ENCODE data around the gene LCE1A. TPM values are rescaled to one million over a fixed set of nuclear protein-coding genes. Genes with fewer than 3 reads are reported as not detected.

LCE1A gene
- total and polyA plus RNA-seq, 4 experiments from 2014 or later: not detected

DNA sequence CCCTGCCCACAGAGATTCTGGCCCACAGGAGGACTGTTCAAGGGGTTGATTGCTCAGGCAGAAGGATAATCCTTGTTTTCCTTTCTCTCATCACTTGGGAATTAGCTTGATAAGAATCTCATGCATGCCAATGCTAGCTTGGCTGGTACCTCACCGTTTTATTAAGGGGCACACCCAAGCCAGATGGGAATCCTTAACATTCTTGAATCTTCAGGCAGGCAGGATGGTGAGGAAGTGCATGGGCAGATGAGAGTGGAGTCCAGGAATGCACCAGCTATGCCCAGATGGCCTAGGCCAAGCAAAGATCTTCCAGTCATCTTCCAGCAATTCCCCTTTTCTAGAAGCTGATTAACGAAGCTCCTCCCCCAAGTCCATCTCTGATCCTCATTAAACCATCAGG lies 28.4 kb downstream of the LCE1A start:
- peaks cover 3 to 12% of the 10 kb centered on the region in 2 donors for H3K27me3 Mint-ChIP-seq
- no peaks in the 10 kb centered on the region for H3K4me1 Mint-ChIP-seq
- Histone ChIP-seq H3K4me3 (ENCODE audit: low read length in 2 of 2) (no peak overlapping the region), H3K27ac (ENCODE audit: low read depth, low read length) (no peak overlapping the region), H3K4me1 (ENCODE audit: insufficient read depth, low read length) (no peaks in the 10 kb centered on the region), H3K9me3 (ENCODE audit: control insufficient read depth in 1 of 2, low read length in 2 of 2) (no peaks in the 10 kb centered on the region), H3K36me3 (ENCODE audit: insufficient read depth, low read length) (no peaks in the 10 kb centered on the region), H3K27me3 (ENCODE audit: insufficient read depth, low read length) (no peaks in the 10 kb centered on the region)
- POLR2A ChIA-PET (ENCODE audit: partially characterized antibody): no interaction called here
- no peak for DNase-seq
- intact Hi-C loops (cut with micrococcal nuclease): no loop called here
- H3K4me3 Mint-ChIP-seq: no peak overlapping the region
- no peaks in the 10 kb centered on the region for H3K9me3 Mint-ChIP-seq
- H3K27ac Mint-ChIP-seq: no peak overlapping the region
- H3K36me3 Mint-ChIP-seq: no peaks in the 10 kb centered on the region
- CTCF ChIA-PET (ENCODE audit: partially characterized antibody): interaction anchor here (1.4 kb wide), 1 partner anchor 15 kb away, joined by 5 read pairs; no protein-coding TSS in a partner anchor

DNA sequence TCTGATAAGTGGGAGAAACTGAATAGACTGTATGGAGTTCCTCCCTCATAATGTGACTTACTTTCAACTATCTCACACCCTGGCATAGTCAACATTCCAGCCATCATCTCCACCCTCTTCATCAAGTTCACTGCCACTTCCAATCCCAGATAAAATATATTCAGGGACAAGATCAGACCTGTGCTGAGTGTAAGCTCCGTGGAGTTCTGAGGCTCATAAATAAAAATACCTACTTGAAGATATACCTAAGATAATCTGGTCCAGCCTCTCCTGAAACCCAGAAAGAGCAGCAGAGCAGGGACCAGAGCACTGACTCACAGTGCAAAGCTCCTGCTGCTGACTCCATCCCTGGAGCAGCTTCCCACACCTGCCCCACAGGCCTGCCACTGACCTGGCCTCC lies 30.8 kb downstream of the LCE1A start:
- Mint-ChIP-seq H3K9me3 (no peaks in the 10 kb centered on the region), H3K27ac (no peak overlapping the region), H3K36me3 (no peaks in the 10 kb centered on the region), H3K4me1 (no peaks in the 10 kb centered on the region), H3K4me3 (no peak overlapping the region), H3K27me3 (peaks cover 3 to 12% of the 10 kb centered on the region in 2 donors)
- ChIA-PET CTCF (ENCODE audit: partially characterized antibody) (no interaction called here), POLR2A (ENCODE audit: partially characterized antibody) (no interaction called here)
- Histone ChIP-seq H3K36me3 (ENCODE audit: insufficient read depth, low read length) (no peaks in the 10 kb centered on the region), H3K9me3 (ENCODE audit: control insufficient read depth in 1 of 2, low read length in 2 of 2) (no peaks in the 10 kb centered on the region), H3K4me1 (ENCODE audit: insufficient read depth, low read length) (no peaks in the 10 kb centered on the region), H3K27ac (ENCODE audit: low read depth, low read length) (no peak overlapping the region), H3K27me3 (ENCODE audit: insufficient read depth, low read length) (no peaks in the 10 kb centered on the region), H3K4me3 (ENCODE audit: low read length in 2 of 2) (no peak overlapping the region)
- intact Hi-C loops (cut with micrococcal nuclease): no loop called here
- DNase-seq: no peak

DNA sequence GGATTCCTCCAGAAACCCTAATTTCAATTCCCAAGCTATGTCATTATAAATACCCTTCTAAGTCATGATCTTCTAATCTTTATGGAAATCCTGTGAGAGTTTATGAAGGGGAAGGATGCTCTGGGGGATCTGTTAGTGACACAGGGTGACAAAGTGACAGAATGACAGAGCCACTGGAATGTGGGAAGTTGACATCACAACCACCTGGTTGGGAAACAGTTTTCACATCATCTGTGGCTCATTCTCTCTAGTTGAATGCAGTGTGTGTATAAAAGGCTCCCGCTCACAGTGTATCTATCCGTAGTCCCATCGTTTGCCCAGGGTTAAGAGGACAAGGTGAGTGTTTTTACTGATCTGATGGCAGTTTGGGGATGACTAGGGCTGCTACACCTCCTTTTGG lies 32.4 kb downstream of the LCE1A start, which contains the start of gene LCE7A:
Gene LCE7A (plus strand): TSS at position 301 of the 400 bp plus-strand sequence. CDS start 702 bp downstream, outside the sequence.
- intact Hi-C loops (cut with micrococcal nuclease): no loop called here
- no peaks in the 10 kb centered on the region for H3K36me3 ChIP-seq (ENCODE audit: insufficient read depth, low read length)
- no peaks in the 10 kb centered on the region for H3K27me3 ChIP-seq (ENCODE audit: insufficient read depth, low read length)
- no peak within 1 kb of the TSS for H3K27ac ChIP-seq (ENCODE audit: low read depth, low read length)
- H3K4me1 ChIP-seq (ENCODE audit: insufficient read depth, low read length): no peaks in the 10 kb centered on the region
- H3K9me3 ChIP-seq (ENCODE audit: control insufficient read depth in 1 of 2, low read length in 2 of 2): no peaks in the 10 kb centered on the region
- H3K4me1 Mint-ChIP-seq: no peaks in the 10 kb centered on the region
- no peak for DNase-seq
- H3K4me3 Mint-ChIP-seq: no peak within 1 kb of the TSS
- H3K27me3 Mint-ChIP-seq: peaks cover 3 to 12% of the 10 kb centered on the region in 2 donors
- CTCF ChIA-PET (ENCODE audit: partially characterized antibody): no interaction called here
- H3K9me3 Mint-ChIP-seq: no peaks in the 10 kb centered on the region
- H3K4me3 ChIP-seq (ENCODE audit: low read length in 2 of 2): no peak within 1 kb of the TSS
- POLR2A ChIA-PET (ENCODE audit: partially characterized antibody): no interaction called here
- no peak within 1 kb of the TSS for H3K27ac Mint-ChIP-seq
- no peaks in the 10 kb centered on the region for H3K36me3 Mint-ChIP-seq

DNA sequence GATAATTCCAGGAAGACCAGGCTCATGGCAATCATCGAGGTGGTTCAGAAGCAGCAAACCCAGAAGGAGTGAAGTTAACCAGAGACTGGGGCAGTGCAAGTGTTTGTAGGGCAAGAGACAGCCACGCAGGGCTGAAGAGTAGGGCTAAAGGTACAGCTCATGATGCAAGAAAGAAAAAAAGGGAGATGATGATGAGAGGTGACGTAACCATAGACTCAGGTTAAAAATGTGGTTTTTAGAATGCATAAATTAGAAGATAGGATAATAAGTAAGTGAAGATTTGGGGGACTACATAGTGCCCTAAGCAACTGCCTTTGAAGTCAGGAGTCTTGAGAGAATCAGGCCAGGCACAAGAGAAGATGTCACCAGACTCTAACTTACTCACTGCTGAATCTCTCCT lies 32.9 kb downstream of the LCE1A start:
- ChIA-PET POLR2A (ENCODE audit: partially characterized antibody) (no interaction called here), CTCF (ENCODE audit: partially characterized antibody) (interaction anchor here (1.1 kb wide), 1 partner anchor 11 kb away, joined by 4 read pairs; no protein-coding TSS in a partner anchor)

DNA sequence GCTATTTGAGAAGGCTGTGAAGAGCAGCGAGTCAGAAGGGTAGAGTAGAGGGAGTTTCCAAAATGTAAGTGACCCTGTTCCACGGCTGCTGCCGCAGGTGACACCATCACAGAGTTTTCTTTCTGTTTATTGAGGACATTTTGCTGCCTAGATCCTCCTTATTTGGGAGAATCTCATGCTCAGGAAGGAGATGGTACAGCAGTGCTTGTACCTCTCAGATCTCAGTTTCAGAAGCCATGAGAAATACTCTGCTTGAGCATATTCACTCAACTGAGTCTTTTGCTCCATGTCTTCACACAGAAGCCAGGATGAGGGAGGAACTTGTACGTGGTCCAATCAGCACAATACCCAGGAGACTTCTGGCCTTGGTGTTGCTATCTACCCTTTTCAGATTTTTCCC lies 34.1 kb downstream of the LCE1A start:
- no peak for DNase-seq
- CTCF ChIA-PET (ENCODE audit: partially characterized antibody): interaction anchor here (0.9 to 1.1 kb wide), 3 partner anchors 9 to 12 kb away, joined by 3 to 4 read pairs (median 3); no protein-coding TSS in a partner anchor
- H3K4me1 ChIP-seq (ENCODE audit: insufficient read depth, low read length): no peaks in the 10 kb centered on the region
- Mint-ChIP-seq H3K27ac (no peak overlapping the region), H3K4me3 (no peak overlapping the region), H3K9me3 (no peaks in the 10 kb centered on the region), H3K27me3 (peaks cover 3 to 10% of the 10 kb centered on the region in 2 donors), H3K36me3 (no peaks in the 10 kb centered on the region), H3K4me1 (no peaks in the 10 kb centered on the region)
- no peaks in the 10 kb centered on the region for H3K9me3 ChIP-seq (ENCODE audit: control insufficient read depth in 1 of 2, low read length in 2 of 2)
- intact Hi-C loops (cut with micrococcal nuclease): no loop called here
- POLR2A ChIA-PET (ENCODE audit: partially characterized antibody): no interaction called here
- no peaks in the 10 kb centered on the region for H3K27me3 ChIP-seq (ENCODE audit: insufficient read depth, low read length)
- no peak overlapping the region for H3K4me3 ChIP-seq (ENCODE audit: low read length in 2 of 2)
- H3K36me3 ChIP-seq (ENCODE audit: insufficient read depth, low read length): no peaks in the 10 kb centered on the region
- H3K27ac ChIP-seq (ENCODE audit: low read depth, low read length): no peak overlapping the region

More for the DNA sequence above, 32.9 kb downstream of the LCE1A start:
- H3K36me3 Mint-ChIP-seq: no peaks in the 10 kb centered on the region
- peaks cover 3 to 12% of the 10 kb centered on the region in 2 donors for H3K27me3 Mint-ChIP-seq
- DNase-seq: no peak
- intact Hi-C loops (cut with micrococcal nuclease): no loop called here
- Histone ChIP-seq H3K4me1 (ENCODE audit: insufficient read depth, low read length) (no peaks in the 10 kb centered on the region), H3K27me3 (ENCODE audit: insufficient read depth, low read length) (no peaks in the 10 kb centered on the region), H3K27ac (ENCODE audit: low read depth, low read length) (no peak overlapping the region), H3K4me3 (ENCODE audit: low read length in 2 of 2) (no peak overlapping the region), H3K9me3 (ENCODE audit: control insufficient read depth in 1 of 2, low read length in 2 of 2) (no peaks in the 10 kb centered on the region), H3K36me3 (ENCODE audit: insufficient read depth, low read length) (no peaks in the 10 kb centered on the region)
- H3K27ac Mint-ChIP-seq: no peak overlapping the region
- H3K9me3 Mint-ChIP-seq: no peaks in the 10 kb centered on the region
- no peak overlapping the region for H3K4me3 Mint-ChIP-seq
- H3K4me1 Mint-ChIP-seq: no peaks in the 10 kb centered on the region

DNA sequence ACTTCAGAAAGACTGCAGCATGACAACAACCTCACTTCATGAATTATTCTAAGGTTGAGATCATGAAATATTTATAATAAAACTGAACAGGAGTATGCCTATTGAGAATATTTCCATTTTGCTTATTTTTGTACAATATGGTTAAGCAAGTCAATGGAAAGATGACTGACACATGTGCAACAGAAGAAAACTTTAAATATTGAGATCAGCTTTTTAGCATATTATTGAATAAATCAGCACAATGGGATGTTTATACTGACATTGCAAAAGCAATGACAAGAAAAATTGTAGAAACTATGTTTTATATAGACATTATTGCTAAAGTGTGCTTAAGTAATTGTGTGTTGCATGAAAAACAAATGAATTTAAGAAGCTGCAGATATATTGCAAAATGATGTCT lies 37.2 kb downstream of the LCE1A start:
- Mint-ChIP-seq H3K27me3 (peaks cover 1 to 4% of the 10 kb centered on the region in 2 donors), H3K27ac (no peak overlapping the region), H3K4me1 (no peaks in the 10 kb centered on the region), H3K36me3 (no peaks in the 10 kb centered on the region), H3K4me3 (no peak overlapping the region), H3K9me3 (no peaks in the 10 kb centered on the region)
- Histone ChIP-seq H3K4me3 (ENCODE audit: low read length in 2 of 2) (no peak overlapping the region), H3K9me3 (ENCODE audit: control insufficient read depth in 1 of 2, low read length in 2 of 2) (no peaks in the 10 kb centered on the region), H3K36me3 (ENCODE audit: insufficient read depth, low read length) (no peaks in the 10 kb centered on the region), H3K4me1 (ENCODE audit: insufficient read depth, low read length) (no peaks in the 10 kb centered on the region), H3K27ac (ENCODE audit: low read depth, low read length) (no peak overlapping the region), H3K27me3 (ENCODE audit: insufficient read depth, low read length) (no peaks in the 10 kb centered on the region)
- intact Hi-C loops (cut with micrococcal nuclease): no loop called here
- CTCF ChIA-PET (ENCODE audit: partially characterized antibody): no interaction called here
- DNase-seq: no peak
- POLR2A ChIA-PET (ENCODE audit: partially characterized antibody): no interaction called here

DNA sequence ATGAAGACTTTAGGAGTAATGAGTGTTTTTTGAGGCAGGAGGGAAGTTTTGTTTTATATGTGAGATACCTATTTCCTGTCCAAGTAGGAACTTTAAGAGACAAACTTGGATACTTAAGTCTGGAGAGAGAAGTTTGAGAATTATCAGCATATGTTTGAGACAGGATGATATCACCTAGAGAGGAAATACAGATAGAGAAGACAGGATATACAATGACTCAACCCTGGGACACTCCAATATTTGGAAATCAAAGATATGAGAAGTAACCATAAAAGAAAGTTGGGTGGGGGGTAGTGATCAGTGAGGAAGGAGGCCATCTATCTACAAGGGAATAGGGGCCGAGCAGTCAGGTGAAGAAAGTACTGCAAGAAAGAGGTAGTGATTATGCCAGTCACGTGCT lies 39.0 kb downstream of the LCE1A start:
- CTCF ChIA-PET (ENCODE audit: partially characterized antibody): no interaction called here
- Mint-ChIP-seq H3K4me3 (no peak overlapping the region), H3K36me3 (no peaks in the 10 kb centered on the region), H3K9me3 (no peaks in the 10 kb centered on the region), H3K27me3 (peaks cover 0 to 3% of the 10 kb centered on the region in 2 donors), H3K4me1 (peaks cover 0 to 1% (median 0%) of the 10 kb centered on the region in 4 donors), H3K27ac (no peak overlapping the region)
- Histone ChIP-seq H3K4me3 (ENCODE audit: low read length in 2 of 2) (no peak overlapping the region), H3K27me3 (ENCODE audit: insufficient read depth, low read length) (no peaks in the 10 kb centered on the region), H3K36me3 (ENCODE audit: insufficient read depth, low read length) (no peaks in the 10 kb centered on the region), H3K4me1 (ENCODE audit: insufficient read depth, low read length) (no peaks in the 10 kb centered on the region), H3K27ac (ENCODE audit: low read depth, low read length) (no peak overlapping the region), H3K9me3 (ENCODE audit: control insufficient read depth in 1 of 2, low read length in 2 of 2) (no peaks in the 10 kb centered on the region)
- no peak for DNase-seq
- POLR2A ChIA-PET (ENCODE audit: partially characterized antibody): no interaction called here
- intact Hi-C loops (cut with micrococcal nuclease): no loop called here

All from CD4-positive, alpha-beta memory T cell (primary cell).